NK-92 (cell line): ENCODE results near the gene ZC3H11A.
"Not testable (repeated sequence)": the region's sequence is repeated elsewhere in the genome, so short reads cannot be mapped to it uniquely, and the experiment has no call there.

Experiments used
- DNase-seq: peaks from one replicate; lab custom pipeline; 2025; ENCODE audit not compliant: unreplicated experiment; lab: John Stamatoyannopoulos, UW

ZC3H11A gene

GRCh38 chr1:203778789-203779188 is 16.6 kb upstream of the ZC3H11A start:
- no peak for DNase-seq

- no peak for DNase-seq
Observed at GRCh38 chr1:203781962-203782361, 13.5 kb upstream of the ZC3H11A start.

- no peak for DNase-seq
Observed at GRCh38 chr1:203789966-203790365, 5.5 kb upstream of the ZC3H11A start.

GRCh38 chr1:203791498-203791897 is 3.9 kb upstream of the ZC3H11A start:
- no peak for DNase-seq

- no peak for DNase-seq
Observed at GRCh38 chr1:203792486-203792885, 2.9 kb upstream of the ZC3H11A start.

GRCh38 chr1:203793561-203793960 is 1.9 kb upstream of the ZC3H11A start:
- DNase-seq: not testable (repeated sequence)

- no peak for DNase-seq
Observed at GRCh38 chr1:203794764-203795440, 521 bp upstream of the ZC3H11A start.

GRCh38 chr1:203796236-203796605 is 798 bp downstream of the ZC3H11A start:
- DNase-seq: no peak

- DNase-seq: no peak
Observed at GRCh38 chr1:203797216-203797615, 1.8 kb downstream of the ZC3H11A start.

GRCh38 chr1:203797948-203798655 is 2.7 kb downstream of the ZC3H11A start:
- DNase-seq: no peak

GRCh38 chr1:203799157-203799556 is 3.7 kb downstream of the ZC3H11A start:
- DNase-seq: no peak

GRCh38 chr1:203799971-203800370 is 4.5 kb downstream of the ZC3H11A start:
- DNase-seq: no peak

- no peak for DNase-seq
Observed at GRCh38 chr1:203805689-203806088, 10.3 kb downstream of the ZC3H11A start.

GRCh38 chr1:203807196-203807595 is 11.8 kb downstream of the ZC3H11A start:
- no peak for DNase-seq

GRCh38 chr1:203813581-203814341 is 18.3 kb downstream of the ZC3H11A start:
- DNase-seq: no peak

GRCh38 chr1:203818399-203818798 is 23.0 kb downstream of the ZC3H11A start:
- no peak for DNase-seq

GRCh38 chr1:203823306-203823705 is 27.9 kb downstream of the ZC3H11A start:
- DNase-seq: no peak

- DNase-seq: no peak
Observed at GRCh38 chr1:203826175-203826574, 30.8 kb downstream of the ZC3H11A start.

- no peak for DNase-seq
Observed at GRCh38 chr1:203828002-203828401, 32.6 kb downstream of the ZC3H11A start.

GRCh38 chr1:203828503-203828902 is 33.1 kb downstream of the ZC3H11A start:
- no peak for DNase-seq

- not testable (repeated sequence) for DNase-seq
Observed at GRCh38 chr1:203829247-203829646, 33.8 kb downstream of the ZC3H11A start.

GRCh38 chr1:203835476-203835875 is 40.1 kb downstream of the ZC3H11A start:
- no peak for DNase-seq
